DND-41 (cell line): ENCODE data around the gene SNTG2.

Experiments used
- ATAC-seq: fragments of 200-7000 bp; cut with Tn5 transposase; 3 replicates; pipeline ENCODE4 v1.9.1; 2021; ENCODE audit warnings: low read depth; ENCODE audit not compliant: insufficient read depth
- DNase-seq: peaks from one replicate; pipeline ENCODE4 v3.0.0-alpha.2; 2020
- H2AFZ ChIP-seq: 2 replicates; pipeline ENCODE4 v1.6.0; 2012; ENCODE audit warnings: low read depth, low read length
- H3K27ac ChIP-seq: 2 replicates; pipeline ENCODE4 v1.5.1; 2012; ENCODE audit warnings: low read length, inconsistent platforms
- H3K27me3 ChIP-seq: fragments of 200-600 bp; sonication (generic); 2 replicates; pipeline ENCODE4 v1.6.0; 2012; ENCODE audit warnings: low read length, mild to moderate bottlenecking, inconsistent platforms; ENCODE audit not compliant: insufficient read depth, poor library complexity
- H3K36me3 ChIP-seq: 2 replicates; pipeline ENCODE4 v1.5.1; 2012; ENCODE audit warnings: low read length, inconsistent platforms; ENCODE audit not compliant: insufficient read depth
- H3K4me1 ChIP-seq: 2 replicates; pipeline ENCODE4 v1.5.1; 2012; ENCODE audit warnings: mild to moderate bottlenecking, low read length; ENCODE audit not compliant: insufficient read depth
- H3K4me2 ChIP-seq: 2 replicates; pipeline ENCODE4 v1.6.0; 2012; ENCODE audit warnings: mild to moderate bottlenecking, moderate library complexity, low read length, inconsistent platforms; ENCODE audit not compliant: insufficient read depth
- H3K4me3 ChIP-seq, 2 experiments: fragments of 200-600 bp in 1 of 2; shearing (Covaris generic) in 1 of 2; 2 replicates each; pipeline ENCODE4 v1.5.1; 2012 to 2016; ENCODE audit warnings: inconsistent platforms in 2 of 2, low read length in 2 of 2, mild to moderate bottlenecking in 2 of 2, low read depth in 1 of 2, moderate library complexity in 1 of 2
- H3K79me2 ChIP-seq: 2 replicates; pipeline ENCODE4 v1.6.0; 2012; ENCODE audit warnings: low read length, inconsistent platforms; ENCODE audit not compliant: insufficient read depth
- H3K9ac ChIP-seq: 2 replicates; pipeline ENCODE4 v1.6.0; 2012; ENCODE audit warnings: low read depth, mild to moderate bottlenecking, inconsistent platforms, low read length, moderate library complexity
- H3K9me3 ChIP-seq: 2 replicates; pipeline ENCODE4 v1.5.1; 2012; ENCODE audit warnings: low read length, moderate library complexity, mild to moderate bottlenecking, inconsistent platforms; ENCODE audit not compliant: insufficient read depth, severe bottlenecking
- H4K20me1 ChIP-seq: 2 replicates; pipeline ENCODE4 v1.6.0; 2012; ENCODE audit warnings: low read length; ENCODE audit not compliant: insufficient read depth
- EZH2 ChIP-seq: IDR thresholded peaks from 3 replicates; pipeline ENCODE4 v1.6.1; 2012; ENCODE audit warnings: borderline replicate concordance, low read depth, mild to moderate bottlenecking, moderate library complexity, low read length, inconsistent platforms; ENCODE audit not compliant: severe bottlenecking
- TF ChIP-seq, protein P1 (sequence below): IDR thresholded peaks from 2 replicates; pipeline ENCODE4 v1.5.1; 2012; ENCODE audit warnings: borderline replicate concordance, low read length, moderate library complexity, mild to moderate bottlenecking; ENCODE audit not compliant: poor library complexity, severe bottlenecking; ENCODE audit errors: extremely low read depth

The SNTG2 gene

DNA sequence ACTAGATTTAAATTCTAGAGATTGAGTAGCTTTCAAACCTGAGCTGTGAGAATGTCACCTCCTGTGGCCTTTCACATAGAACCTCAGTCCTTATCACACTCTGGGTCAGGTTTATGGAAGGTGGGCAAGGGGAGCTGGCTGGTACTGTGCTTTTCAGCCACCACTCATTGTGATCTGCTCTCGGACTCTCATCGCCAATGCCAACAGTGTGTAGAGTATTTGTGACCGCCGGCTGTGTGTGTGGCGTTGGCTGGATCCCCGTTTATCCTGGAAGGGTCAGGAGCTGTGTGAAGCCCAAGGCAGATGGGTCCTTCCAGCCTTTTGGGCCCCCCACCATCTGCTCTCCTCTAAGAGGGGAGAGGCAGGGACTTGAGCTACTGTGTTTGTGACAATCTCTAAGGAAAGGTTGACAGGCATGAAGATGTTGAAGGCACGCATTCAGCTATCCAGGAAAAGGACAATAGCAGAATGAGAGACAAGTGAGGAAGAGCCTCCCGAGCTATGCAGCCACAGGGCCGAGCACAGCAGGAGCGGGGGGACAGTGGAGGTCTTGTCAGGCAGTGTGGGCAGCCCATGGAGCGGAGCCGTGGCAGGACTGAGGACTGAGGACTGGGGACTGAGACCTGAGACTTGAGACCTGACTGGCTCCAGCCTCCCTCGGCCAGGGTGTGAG is 355.5 kb downstream of the SNTG2 start:
- no peaks in the 10 kb centered on the region for H3K27me3 ChIP-seq
- H3K27ac ChIP-seq: no peak overlapping the region
- no peak overlapping the region for H3K9ac ChIP-seq
- DNase-seq: no peak
- H3K79me2 ChIP-seq: no peaks in the 10 kb centered on the region
- H2AFZ ChIP-seq: no peak overlapping the region
- H4K20me1 ChIP-seq: no peaks in the 10 kb centered on the region
- H3K4me3 ChIP-seq: no peak overlapping the region
- no peak for TF ChIP-seq EZH2
- TF ChIP-seq, protein P1, sequence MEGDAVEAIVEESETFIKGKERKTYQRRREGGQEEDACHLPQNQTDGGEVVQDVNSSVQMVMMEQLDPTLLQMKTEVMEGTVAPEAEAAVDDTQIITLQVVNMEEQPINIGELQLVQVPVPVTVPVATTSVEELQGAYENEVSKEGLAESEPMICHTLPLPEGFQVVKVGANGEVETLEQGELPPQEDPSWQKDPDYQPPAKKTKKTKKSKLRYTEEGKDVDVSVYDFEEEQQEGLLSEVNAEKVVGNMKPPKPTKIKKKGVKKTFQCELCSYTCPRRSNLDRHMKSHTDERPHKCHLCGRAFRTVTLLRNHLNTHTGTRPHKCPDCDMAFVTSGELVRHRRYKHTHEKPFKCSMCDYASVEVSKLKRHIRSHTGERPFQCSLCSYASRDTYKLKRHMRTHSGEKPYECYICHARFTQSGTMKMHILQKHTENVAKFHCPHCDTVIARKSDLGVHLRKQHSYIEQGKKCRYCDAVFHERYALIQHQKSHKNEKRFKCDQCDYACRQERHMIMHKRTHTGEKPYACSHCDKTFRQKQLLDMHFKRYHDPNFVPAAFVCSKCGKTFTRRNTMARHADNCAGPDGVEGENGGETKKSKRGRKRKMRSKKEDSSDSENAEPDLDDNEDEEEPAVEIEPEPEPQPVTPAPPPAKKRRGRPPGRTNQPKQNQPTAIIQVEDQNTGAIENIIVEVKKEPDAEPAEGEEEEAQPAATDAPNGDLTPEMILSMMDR: no peak
- H3K4me1 ChIP-seq: peaks cover 33% of the 10 kb centered on the region
- H3K36me3 ChIP-seq: no peaks in the 10 kb centered on the region
- H3K4me2 ChIP-seq: no peak overlapping the region
- no peak; the same call in 2 of the 3 replicates for ATAC-seq
- no peaks in the 10 kb centered on the region for H3K9me3 ChIP-seq

DNA sequence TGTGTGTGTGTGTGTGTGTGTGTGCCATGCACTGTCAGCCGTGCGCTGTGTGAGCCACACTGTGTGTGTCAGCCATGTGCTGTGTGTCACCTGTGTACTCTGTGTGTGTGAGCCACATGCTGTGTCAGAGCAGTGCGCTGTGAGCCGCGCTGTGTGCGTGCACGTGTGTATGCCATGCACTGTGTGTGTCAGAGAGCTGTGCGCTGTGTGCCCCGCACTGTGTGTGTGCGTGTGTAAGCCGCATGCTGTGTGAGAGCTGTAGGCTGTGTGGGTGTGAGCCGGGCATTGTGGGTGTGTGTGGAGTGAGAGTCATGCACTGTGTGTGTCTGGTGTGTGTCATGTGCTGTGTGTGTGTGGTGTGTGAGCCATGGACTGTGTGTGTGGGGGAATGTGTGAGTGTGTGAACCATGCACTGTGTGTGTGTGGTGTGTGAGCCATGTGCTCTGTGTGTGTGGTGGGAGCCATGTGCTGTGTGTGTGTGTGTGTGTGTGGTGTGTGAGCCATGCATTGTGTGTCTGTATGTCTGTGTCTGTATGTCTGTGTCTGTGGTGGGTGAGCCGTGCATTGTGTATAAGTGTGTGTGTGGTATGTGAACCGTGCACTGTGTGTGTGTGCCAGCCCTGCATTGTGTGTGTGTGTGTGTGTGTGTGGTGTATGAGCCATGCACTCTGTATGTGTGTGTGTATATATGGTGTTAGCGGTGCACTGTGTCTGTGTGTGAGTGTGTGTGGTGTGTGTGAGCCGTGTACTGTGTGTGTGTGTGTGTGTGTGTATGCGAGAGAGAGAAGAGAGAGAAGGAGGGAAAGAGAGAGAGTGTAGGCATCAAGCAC is 356.3 kb downstream of the SNTG2 start:
- no peak; the same call in 2 of the 3 replicates for ATAC-seq
- H3K4me1 ChIP-seq: peaks cover 26% of the 10 kb centered on the region
- H4K20me1 ChIP-seq: no peaks in the 10 kb centered on the region
- H3K36me3 ChIP-seq: no peaks in the 10 kb centered on the region
- H3K4me3 ChIP-seq: no peak overlapping the region
- H3K27me3 ChIP-seq: no peaks in the 10 kb centered on the region
- H3K9me3 ChIP-seq: no peaks in the 10 kb centered on the region
- no peak for DNase-seq
- H3K27ac ChIP-seq: no peak overlapping the region
- H3K79me2 ChIP-seq: no peaks in the 10 kb centered on the region
- no peak overlapping the region for H3K9ac ChIP-seq
- TF ChIP-seq, protein P1: no peak
- no peak for TF ChIP-seq EZH2
- H2AFZ ChIP-seq: no peak overlapping the region
- no peak overlapping the region for H3K4me2 ChIP-seq

DNA sequence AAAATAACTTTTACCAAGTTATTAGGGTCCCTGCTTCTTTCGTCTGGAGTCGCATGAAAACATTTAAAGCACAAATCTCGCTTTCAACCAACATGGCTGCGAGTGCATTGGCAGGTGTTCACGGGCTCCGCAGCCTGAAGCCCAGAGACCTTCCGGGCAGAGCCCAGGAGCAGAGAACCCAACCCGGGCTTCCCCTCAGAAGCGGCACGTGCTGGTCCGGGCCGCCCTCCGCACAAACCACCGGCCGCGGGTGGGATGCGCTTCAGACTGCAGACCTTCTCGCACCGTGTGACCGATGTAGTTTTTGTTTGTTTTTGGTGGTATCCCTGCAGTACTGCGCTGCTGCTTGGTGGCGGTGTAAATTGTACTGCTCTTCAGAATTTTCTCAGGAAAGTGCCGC is 357.0 kb downstream of the SNTG2 start:
- H3K4me2 ChIP-seq: no peak overlapping the region
- DNase-seq (no peak), ATAC-seq (no peak)
- H2AFZ ChIP-seq: no peak overlapping the region
- H3K9me3 ChIP-seq: no peaks in the 10 kb centered on the region
- H3K9ac ChIP-seq: no peak overlapping the region
- H3K4me3 ChIP-seq: no peak overlapping the region
- TF ChIP-seq EZH2: no peak
- TF ChIP-seq, protein P1: no peak
- no peaks in the 10 kb centered on the region for H4K20me1 ChIP-seq
- H3K27ac ChIP-seq: no peak overlapping the region
- no peaks in the 10 kb centered on the region for H3K79me2 ChIP-seq
- no peaks in the 10 kb centered on the region for H3K27me3 ChIP-seq
- H3K36me3 ChIP-seq: no peaks in the 10 kb centered on the region
- peaks cover 18% of the 10 kb centered on the region for H3K4me1 ChIP-seq
